SK-N-MC (cell line): ENCODE data around the gene SMYD3.

Experiments
- EZH2 ChIP-seq: fragments of 200-600 bp; sonication (generic); IDR thresholded peaks from one replicate; pipeline ENCODE4 v1.6.1; 2017; ENCODE audit warnings: antibody characterized with exemption
- FOXP2 ChIP-seq: optimal IDR thresholded peaks from 2 replicates; pipeline ENCODE3; 2011; ENCODE audit warnings: mild to moderate bottlenecking, moderate library complexity; ENCODE audit not compliant: insufficient read depth; ENCODE audit errors: extremely low read length, control extremely low read depth
- POLR2AphosphoS5 ChIP-seq: IDR thresholded peaks from 2 replicates; pipeline ENCODE4 v1.6.1; 2012; ENCODE audit warnings: mild to moderate bottlenecking, low read depth, low read length, borderline replicate concordance

DNA sequence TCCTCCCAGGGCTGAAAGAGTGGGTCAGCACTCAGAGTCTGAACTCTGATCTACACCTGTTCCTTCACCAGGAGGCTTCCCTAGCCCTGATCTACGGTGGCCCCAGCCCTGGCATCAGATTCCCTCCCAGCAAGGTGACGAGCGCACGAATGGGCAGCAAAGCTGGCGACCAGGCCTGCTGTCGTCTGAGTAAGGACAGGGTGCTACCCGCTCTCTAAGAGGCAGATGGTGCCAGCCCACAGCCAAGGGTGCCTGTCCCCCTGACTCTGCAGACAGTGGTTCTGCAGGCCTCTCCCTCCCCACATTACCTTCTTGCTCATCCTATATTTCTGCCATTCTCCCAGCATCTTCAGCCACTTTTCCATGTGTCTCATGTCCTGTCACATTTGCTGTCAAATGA lies 10.3 kb upstream of the SMYD3 start:
- TF ChIP-seq EZH2 (no peak), POLR2AphosphoS5 (no peak), FOXP2 (no peak)
